ENCODE results near the gene IRAK2.
A peak's percentile ranks its signal among the peaks of the same experiment; 100 is the strongest.

IRAK2 gene

GRCh38 chr3:10198226-10198625 is 33.5 kb downstream of the IRAK2 start:
- Histone ChIP-seq H2BK12ac (ENCODE audit: low read length) (no peak overlapping the region), H3K9ac (ENCODE audit: low read length) (no peak overlapping the region), H3K23ac (ENCODE audit: low read length) (no peak overlapping the region), H3K18ac (ENCODE audit: low read length) (no peak overlapping the region), H3K14ac (ENCODE audit: low read length) (no peak overlapping the region), H2AFZ (ENCODE audit: insufficient read depth, low read length, poor library complexity) (no peak overlapping the region), H3K36me3 (ENCODE audit: control insufficient read depth in 1 of 2, insufficient read depth in 2 of 2, low read length in 2 of 2) (no peaks in the 10 kb centered on the region), H4K91ac (ENCODE audit: low read depth, low read length) (no peak overlapping the region), H4K8ac (ENCODE audit: low read depth, low read length) (no peak overlapping the region), H3K4me1 (ENCODE audit: control insufficient read depth in 1 of 2, insufficient read depth in 2 of 2, low read length in 2 of 2) (peaks cover 9 to 19% of the 10 kb centered on the region in 2 experiments), H2AK5ac (ENCODE audit: low read length) (no peak overlapping the region), H4K12ac (ENCODE audit: low read depth, low read length) (no peak overlapping the region), H3K79me1 (ENCODE audit: low read length) (peaks cover 6% of the 10 kb centered on the region), H3K4me2 (ENCODE audit: low read length) (no peak overlapping the region), H3K27ac (ENCODE audit: low read depth, low read length) (no peak overlapping the region), H2BK5ac (ENCODE audit: low read depth, low read length, poor library complexity) (no peak overlapping the region), H3K27me3 (ENCODE audit: insufficient read depth, low read length) (no peaks in the 10 kb centered on the region), H3K4ac (ENCODE audit: low read depth, low read length) (no peak overlapping the region), H3K9me3 (ENCODE audit: insufficient read depth, low read depth, low read length) (peaks cover 2% of the 10 kb centered on the region), H3K4me3 (ENCODE audit: low read depth, low read length) (no peak overlapping the region), H2BK120ac (ENCODE audit: insufficient read depth, low read length, poor library complexity) (no peak overlapping the region), H3K79me2 (ENCODE audit: control insufficient read depth, insufficient read depth, low read length, poor library complexity) (no peaks in the 10 kb centered on the region)
- no CpG with 5 or more reads among the region's 4 CpGs for WGBS (ENCODE audit: extremely low coverage, insufficient coverage, insufficient read length)
- DNase-seq = no peak

- H3K14ac ChIP-seq (ENCODE audit: low read length) = peak overlapping the region; percentile 5
- no peak overlapping the region for H2BK5ac ChIP-seq (ENCODE audit: low read depth, low read length, poor library complexity)
- H4K8ac ChIP-seq (ENCODE audit: low read depth, low read length) = no peak overlapping the region
- no peak overlapping the region for H3K4me2 ChIP-seq (ENCODE audit: low read length)
- H3K4ac ChIP-seq (ENCODE audit: low read depth, low read length) = no peak overlapping the region
- peak overlapping the region; percentile 10 for H2AFZ ChIP-seq (ENCODE audit: insufficient read depth, low read length, poor library complexity)
- H4K12ac ChIP-seq (ENCODE audit: low read depth, low read length) = no peak overlapping the region
- H3K23ac ChIP-seq (ENCODE audit: low read length) = no peak overlapping the region
- WGBS (ENCODE audit: extremely low coverage, insufficient coverage, insufficient read length) = no CpG with 5 or more reads among the region's 12 CpGs
- no peaks in the 10 kb centered on the region for H3K79me2 ChIP-seq (ENCODE audit: control insufficient read depth, insufficient read depth, low read length, poor library complexity)
- no peaks in the 10 kb centered on the region for H3K27me3 ChIP-seq (ENCODE audit: insufficient read depth, low read length)
- H2AK5ac ChIP-seq (ENCODE audit: low read length) = peak overlapping the region; percentile 17
- H3K4me1 ChIP-seq (ENCODE audit: control insufficient read depth in 1 of 2, insufficient read depth in 2 of 2, low read length in 2 of 2) = peaks cover 9 to 22% of the 10 kb centered on the region in 2 experiments
- H2BK120ac ChIP-seq (ENCODE audit: insufficient read depth, low read length, poor library complexity) = peak overlapping the region; percentile 2
- no peak overlapping the region for H3K27ac ChIP-seq (ENCODE audit: low read depth, low read length)
- H3K18ac ChIP-seq (ENCODE audit: low read length) = no peak overlapping the region
- peak; percentile 9 to 27 for DNase-seq
- no peaks in the 10 kb centered on the region for H3K36me3 ChIP-seq (ENCODE audit: control insufficient read depth in 1 of 2, insufficient read depth in 2 of 2, low read length in 2 of 2)
- H3K4me3 ChIP-seq (ENCODE audit: low read depth, low read length) = no peak overlapping the region
- peak overlapping the region; percentile 72 for H2BK12ac ChIP-seq (ENCODE audit: low read length)
- peak overlapping the region; percentile 2 for H4K91ac ChIP-seq (ENCODE audit: low read depth, low read length)
- no peak overlapping the region for H3K9ac ChIP-seq (ENCODE audit: low read length)
- H3K79me1 ChIP-seq (ENCODE audit: low read length) = peaks cover 6% of the 10 kb centered on the region
- H3K9me3 ChIP-seq (ENCODE audit: insufficient read depth, low read depth, low read length) = peaks cover 2% of the 10 kb centered on the region
These were observed 34.3 kb downstream of the IRAK2 start for GRCh38 chr3:10198761-10199649.

GRCh38 chr3:10204921-10205320 is 40.2 kb downstream of the IRAK2 start:
- peak overlapping the region; percentile 61 for H4K91ac ChIP-seq (ENCODE audit: low read depth, low read length)
- no peaks in the 10 kb centered on the region for H3K36me3 ChIP-seq (ENCODE audit: control insufficient read depth in 1 of 2, insufficient read depth in 2 of 2, low read length in 2 of 2)
- WGBS (ENCODE audit: extremely low coverage, insufficient coverage, insufficient read length) = no CpG with 5 or more reads among the region's 2 CpGs

GRCh38 chr3:10205451-10206165 is 40.9 kb downstream of the IRAK2 start:
- H3K36me3 ChIP-seq (ENCODE audit: control insufficient read depth in 1 of 2, insufficient read depth in 2 of 2, low read length in 2 of 2) = no peaks in the 10 kb centered on the region
- peak; percentile 77 to 90 for DNase-seq
- no peak overlapping the region for H2AFZ ChIP-seq (ENCODE audit: insufficient read depth, low read length, poor library complexity)
- no CpG with 5 or more reads among the region's 7 CpGs for WGBS (ENCODE audit: extremely low coverage, insufficient coverage, insufficient read length)
- no peaks in the 10 kb centered on the region for H3K27me3 ChIP-seq (ENCODE audit: insufficient read depth, low read length)
- peak overlapping the region; percentile 50 for H3K18ac ChIP-seq (ENCODE audit: low read length)
- peak overlapping the region; percentile 32 for H3K4ac ChIP-seq (ENCODE audit: low read depth, low read length)
- peak overlapping the region; percentile 76 for H2BK5ac ChIP-seq (ENCODE audit: low read depth, low read length, poor library complexity)
- no peak overlapping the region for H4K8ac ChIP-seq (ENCODE audit: low read depth, low read length)
- H2BK12ac ChIP-seq (ENCODE audit: low read length) = peak overlapping the region; percentile 34
- no peak overlapping the region for H4K12ac ChIP-seq (ENCODE audit: low read depth, low read length)
- H4K91ac ChIP-seq (ENCODE audit: low read depth, low read length) = peak overlapping the region; percentile 61
- H3K4me1 ChIP-seq (ENCODE audit: control insufficient read depth in 1 of 2, insufficient read depth in 2 of 2, low read length in 2 of 2) = peaks cover 16 to 17% of the 10 kb centered on the region in 2 experiments
- H3K4me2 ChIP-seq (ENCODE audit: low read length) = no peak overlapping the region
- peak overlapping the region; percentile 65 for H3K14ac ChIP-seq (ENCODE audit: low read length)
- H3K79me1 ChIP-seq (ENCODE audit: low read length) = peaks cover 13% of the 10 kb centered on the region
- peak overlapping the region; percentile 73 for H2BK120ac ChIP-seq (ENCODE audit: insufficient read depth, low read length, poor library complexity)
- H3K9ac ChIP-seq (ENCODE audit: low read length) = no peak overlapping the region
- no peaks in the 10 kb centered on the region for H3K79me2 ChIP-seq (ENCODE audit: control insufficient read depth, insufficient read depth, low read length, poor library complexity)
- no peak overlapping the region for H3K4me3 ChIP-seq (ENCODE audit: low read depth, low read length)
- peak overlapping the region; percentile 23 for H3K27ac ChIP-seq (ENCODE audit: low read depth, low read length)
- H2AK5ac ChIP-seq (ENCODE audit: low read length) = peak overlapping the region; percentile 34
- no peak overlapping the region for H3K23ac ChIP-seq (ENCODE audit: low read length)
- H3K9me3 ChIP-seq (ENCODE audit: insufficient read depth, low read depth, low read length) = peaks cover 2% of the 10 kb centered on the region

More at GRCh38 chr3:10204921-10205320, 40.2 kb downstream of the IRAK2 start:
- H3K4ac ChIP-seq (ENCODE audit: low read depth, low read length) = no peak overlapping the region
- no peak overlapping the region for H3K18ac ChIP-seq (ENCODE audit: low read length)
- H3K79me2 ChIP-seq (ENCODE audit: control insufficient read depth, insufficient read depth, low read length, poor library complexity) = no peaks in the 10 kb centered on the region
- peak overlapping the region; percentile 76 for H2BK5ac ChIP-seq (ENCODE audit: low read depth, low read length, poor library complexity)
- no peak for DNase-seq
- H3K79me1 ChIP-seq (ENCODE audit: low read length) = peaks cover 13% of the 10 kb centered on the region
- peak overlapping the region; percentile 25 for H4K8ac ChIP-seq (ENCODE audit: low read depth, low read length)
- peak overlapping the region; percentile 34 for H2BK12ac ChIP-seq (ENCODE audit: low read length)
- peak overlapping the region; percentile 73 for H2BK120ac ChIP-seq (ENCODE audit: insufficient read depth, low read length, poor library complexity)
- H3K14ac ChIP-seq (ENCODE audit: low read length) = no peak overlapping the region
- H3K9me3 ChIP-seq (ENCODE audit: insufficient read depth, low read depth, low read length) = peaks cover 2% of the 10 kb centered on the region
- no peak overlapping the region for H4K12ac ChIP-seq (ENCODE audit: low read depth, low read length)
- no peak overlapping the region for H2AK5ac ChIP-seq (ENCODE audit: low read length)
- H3K4me2 ChIP-seq (ENCODE audit: low read length) = no peak overlapping the region
- no peak overlapping the region for H3K23ac ChIP-seq (ENCODE audit: low read length)
- no peak overlapping the region for H3K9ac ChIP-seq (ENCODE audit: low read length)
- no peak overlapping the region for H2AFZ ChIP-seq (ENCODE audit: insufficient read depth, low read length, poor library complexity)
- H3K27me3 ChIP-seq (ENCODE audit: insufficient read depth, low read length) = no peaks in the 10 kb centered on the region
- peaks cover 16 to 17% of the 10 kb centered on the region in 2 experiments for H3K4me1 ChIP-seq (ENCODE audit: control insufficient read depth in 1 of 2, insufficient read depth in 2 of 2, low read length in 2 of 2)
- H3K4me3 ChIP-seq (ENCODE audit: low read depth, low read length) = no peak overlapping the region
- no peak overlapping the region for H3K27ac ChIP-seq (ENCODE audit: low read depth, low read length)
